Progenitor cell of endocrine pancreas (in vitro differentiated cells): ENCODE results near the gene FBXL7. TPM values are rescaled to one million over a fixed set of nuclear protein-coding genes. Genes with fewer than 3 reads are reported as not detected.

ENCODE experiments used
- DNase-seq: peaks from one replicate; pipeline ENCODE4 v3.0.0; 2021; ENCODE audit warnings: low spot score; ENCODE audit not compliant: unreplicated experiment
- H3K27ac Mint-ChIP-seq: 2 replicates; pipeline ENCODE4 v1.8.0; 2021; ENCODE audit warnings: mild to moderate bottlenecking, moderate library complexity, mixed read lengths
- H3K27me3 Mint-ChIP-seq: 2 replicates; pipeline ENCODE4 v1.8.0; 2021; ENCODE audit warnings: mixed read lengths
- H3K36me3 Mint-ChIP-seq: 2 replicates; pipeline ENCODE4 v1.8.0; 2022; ENCODE audit warnings: mixed read lengths; ENCODE audit not compliant: insufficient read depth
- H3K4me1 Mint-ChIP-seq: 2 replicates; pipeline ENCODE4 v1.8.0; 2021; ENCODE audit warnings: low read depth, mixed read lengths
- H3K4me3 Mint-ChIP-seq: 2 replicates; pipeline ENCODE4 v1.8.0; 2021; ENCODE audit warnings: low read depth, mild to moderate bottlenecking, moderate library complexity, mixed read lengths
- H3K9me3 Mint-ChIP-seq: 2 replicates; pipeline ENCODE4 v1.8.0; 2021; ENCODE audit warnings: low read depth, mixed read lengths
- total RNA-seq: library from RNA; stranded (reverse); gene quantifications from 2 replicates; pipeline ENCODE4 v1.2.1, GENCODE V29; 2021
- TF ChIP-seq, protein P1 (sequence below): fragments of 200-600 bp; sonication (generic); IDR thresholded peaks from one replicate; pipeline ENCODE4 v1.5.0; 2021; ENCODE audit warnings: antibody characterized with exemption, mild to moderate bottlenecking; ENCODE audit not compliant: unreplicated experiment

FBXL7 gene
- total RNA-seq, 1 donor from 2014 or later, result 15.4 TPM

- Mint-ChIP-seq H3K36me3 (no peaks in the 10 kb centered on the region), H3K4me1 (no peaks in the 10 kb centered on the region), H3K4me3 (no peak overlapping the region), H3K9me3 (no peaks in the 10 kb centered on the region), H3K27ac (no peak overlapping the region), H3K27me3 (no peaks in the 10 kb centered on the region)
- no peak for DNase-seq
- TF ChIP-seq, protein P1, sequence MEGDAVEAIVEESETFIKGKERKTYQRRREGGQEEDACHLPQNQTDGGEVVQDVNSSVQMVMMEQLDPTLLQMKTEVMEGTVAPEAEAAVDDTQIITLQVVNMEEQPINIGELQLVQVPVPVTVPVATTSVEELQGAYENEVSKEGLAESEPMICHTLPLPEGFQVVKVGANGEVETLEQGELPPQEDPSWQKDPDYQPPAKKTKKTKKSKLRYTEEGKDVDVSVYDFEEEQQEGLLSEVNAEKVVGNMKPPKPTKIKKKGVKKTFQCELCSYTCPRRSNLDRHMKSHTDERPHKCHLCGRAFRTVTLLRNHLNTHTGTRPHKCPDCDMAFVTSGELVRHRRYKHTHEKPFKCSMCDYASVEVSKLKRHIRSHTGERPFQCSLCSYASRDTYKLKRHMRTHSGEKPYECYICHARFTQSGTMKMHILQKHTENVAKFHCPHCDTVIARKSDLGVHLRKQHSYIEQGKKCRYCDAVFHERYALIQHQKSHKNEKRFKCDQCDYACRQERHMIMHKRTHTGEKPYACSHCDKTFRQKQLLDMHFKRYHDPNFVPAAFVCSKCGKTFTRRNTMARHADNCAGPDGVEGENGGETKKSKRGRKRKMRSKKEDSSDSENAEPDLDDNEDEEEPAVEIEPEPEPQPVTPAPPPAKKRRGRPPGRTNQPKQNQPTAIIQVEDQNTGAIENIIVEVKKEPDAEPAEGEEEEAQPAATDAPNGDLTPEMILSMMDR, result no peak
These were observed 115.9 kb downstream of the FBXL7 start for GRCh38 chr5:15615859-15616258.

GRCh38 chr5:15618938-15619337, 119.0 kb downstream of the FBXL7 start:
- TF ChIP-seq, protein P1, result no peak
- no peak overlapping the region for H3K27ac Mint-ChIP-seq
- H3K36me3 Mint-ChIP-seq, result no peaks in the 10 kb centered on the region
- H3K4me3 Mint-ChIP-seq, result no peak overlapping the region
- no peak for DNase-seq
- H3K9me3 Mint-ChIP-seq, result no peaks in the 10 kb centered on the region
- H3K4me1 Mint-ChIP-seq, result no peaks in the 10 kb centered on the region
- H3K27me3 Mint-ChIP-seq, result no peaks in the 10 kb centered on the region

GRCh38 chr5:15620501-15620900, 120.5 kb downstream of the FBXL7 start:
- Mint-ChIP-seq H3K27ac (no peak overlapping the region), H3K9me3 (no peaks in the 10 kb centered on the region), H3K4me1 (no peaks in the 10 kb centered on the region), H3K27me3 (no peaks in the 10 kb centered on the region), H3K36me3 (no peaks in the 10 kb centered on the region), H3K4me3 (no peak overlapping the region)
- DNase-seq, result no peak
- TF ChIP-seq, protein P1, result no peak

GRCh38 chr5:15621094-15621493, 121.1 kb downstream of the FBXL7 start:
- TF ChIP-seq, protein P1, result no peak
- H3K4me1 Mint-ChIP-seq, result no peaks in the 10 kb centered on the region
- no peak overlapping the region for H3K4me3 Mint-ChIP-seq
- no peak for DNase-seq
- H3K27ac Mint-ChIP-seq, result no peak overlapping the region
- no peaks in the 10 kb centered on the region for H3K36me3 Mint-ChIP-seq
- no peaks in the 10 kb centered on the region for H3K27me3 Mint-ChIP-seq
- no peaks in the 10 kb centered on the region for H3K9me3 Mint-ChIP-seq

- Mint-ChIP-seq H3K9me3 (no peaks in the 10 kb centered on the region), H3K36me3 (no peaks in the 10 kb centered on the region), H3K4me1 (peaks cover 2% of the 10 kb centered on the region), H3K27ac (no peak overlapping the region), H3K27me3 (no peaks in the 10 kb centered on the region), H3K4me3 (no peak overlapping the region)
- no peak for DNase-seq
- TF ChIP-seq, protein P1, result no peak
These were observed 123.8 kb downstream of the FBXL7 start for GRCh38 chr5:15623794-15624193.
